Ishikawa (cell line): Measurements from ENCODE around the gene KLHL20.

Source experiments
- EP300 ChIP-seq: IDR thresholded peaks from 2 replicates; pipeline ENCODE4 v1.6.1; 2012; ENCODE audit warnings: borderline replicate concordance
- RAD21 ChIP-seq: IDR thresholded peaks from 2 replicates; pipeline ENCODE4 v1.6.1; 2012; ENCODE audit warnings: low read depth
- USF1 ChIP-seq: IDR thresholded peaks from 2 replicates; pipeline ENCODE4 v1.6.1; 2012

GRCh38 chr1:173779936-173780335 is 65.2 kb downstream of the KLHL20 start:
- no peak for TF ChIP-seq EP300
- TF ChIP-seq USF1: no peak
- TF ChIP-seq RAD21: no peak
